Heart right ventricle (tissue), 16 donors: ENCODE measurements around the gene TRPM1. TPM values are rescaled to one million over a fixed set of nuclear protein-coding genes. Genes with fewer than 3 reads are reported as not detected.

Source experiments
- ATAC-seq, 8 donors: fragments of 200-7000 bp; cut with Tn5 transposase; one replicate each; pipeline ENCODE4 v1.9.1; 2020; ENCODE audit warnings: mild to moderate bottlenecking in 8 of 8, moderate library complexity in 8 of 8, moderate number of reproducible peaks in 1 of 8
- DNase-seq, 2 donors: peaks; one replicate each; pipeline ENCODE4 v3.0.0-alpha.2; 2020
- H3K27ac ChIP-seq, 10 donors: fragments of 200-600 bp; sonication (generic) in 2 of 10; one replicate each; pipeline versions ENCODE4 v1.5.0 to v1.8.0; 2020 to 2022; ENCODE audit warnings: mild to moderate bottlenecking in 3 of 10
- H3K27me3 ChIP-seq, 7 donors: fragments of 200-600 bp; one replicate each; pipeline ENCODE4 v1.8.0; 2021 to 2022; ENCODE audit warnings: mild to moderate bottlenecking in 2 of 7
- H3K36me3 ChIP-seq, 9 donors: fragments of 200-600 bp; sonication (generic) in 1 of 9; one replicate each; pipeline versions ENCODE4 v1.5.0 to v1.8.0; 2020 to 2022; ENCODE audit warnings: mild to moderate bottlenecking in 2 of 9
- H3K4me1 ChIP-seq, 9 donors: fragments of 200-600 bp; sonication (generic) in 1 of 9; one replicate each; pipeline versions ENCODE4 v1.5.0 to v1.8.0; 2020 to 2022; ENCODE audit warnings: mild to moderate bottlenecking in 4 of 9
- H3K4me3 ChIP-seq, 10 donors: fragments of 200-600 bp; sonication (generic) in 2 of 10; one replicate each; pipeline versions ENCODE4 v1.5.0 to v1.8.0; 2020 to 2022; ENCODE audit warnings: mild to moderate bottlenecking in 7 of 10, moderate library complexity in 2 of 10
- H3K9me3 ChIP-seq, 11 donors: fragments of 200-600 bp in 10 of 11; sonication (generic) in 2 of 11; one replicate each; pipeline versions ENCODE4 v1.5.0 to v1.8.0; 2013 to 2022; ENCODE audit warnings: mild to moderate bottlenecking in 2 of 11, control low read depth in 1 of 11, moderate library complexity in 1 of 11
- WGBS, 2 donors: extraction: QIAGEN DNeasy Blood & Tissue Kit; methylation state at CpG; one replicate each; pipeline ENCODE4 v1.1.7; 2013; ENCODE audit warnings: inconsistent platforms in 1 of 2; 5-methylcytosine and 5-hydroxymethylcytosine counted together
- intact Hi-C, 10 donors: fragments of 100-400 bp; cut with DNase I; formaldehyde crosslinking; loops; one replicate each; pipeline versions ENCODE4 v1.11.1 to v1.14.2; 2022
- polyA plus RNA-seq, 2 donors: library from polyadenylated mRNA; stranded (reverse); fragments of 200-250 nt; gene quantifications; one replicate each; pipeline ENCODE4 v1.2.3, GENCODE V29; 2013
- total RNA-seq, 10 donors: library from RNA; stranded (reverse); fragmentation: NEBNext Ultra II Directional in 3 of 10; extraction: Animal tissue kit (Norgen Biotek cat#: 25700) in 3 of 10; gene quantifications; one replicate each; pipeline versions ENCODE4 v1.2.1 to v1.2.4, GENCODE V29; 2021 to 2023
- TF ChIP-seq, protein P1 (sequence below), 9 donors: fragments of 200-600 bp; sonication (generic) in 2 of 9; IDR thresholded peaks; one replicate each; pipeline versions ENCODE4 v1.5.0 to v1.8.0; 2021 to 2022; ENCODE audit warnings: antibody characterized with exemption in 9 of 9, mild to moderate bottlenecking in 5 of 9, moderate library complexity in 1 of 9
- donor health status: Arrhythmogenic right ventricular cardiomyopathy.
- donor health status: ischemic (EF 13 %, LVEDD 7.1; RV severe dilation, severe dysfunction).
- donor health status: healthy with polysubstance abuse.
- donor health status: DM: no; HTN: yes; CAD: no.
- donor health status: DM: no; HTN: no; CAD: no.
- donor health status: ischemic (EF 25% LVEDD 6.9; RV normal size, moderate dysfunction).
- donor health status: ischemic (EF 25% LVEDD 5.7; RV mildly dilated, moderate dysfunction).
- donor health status: healthy.
- donor health status: DM: yes; HTN: yes; CAD: no.
- donor health status: Ischemic cardiomyopathy.
- donor health status: ischemic (EF 35%, LVEDD 5.7; RV mildly dilated, moderate dysfunction).
- donor health status: nonischemic (EF 11% LVEDD 7.7; RV severe dilation, severe dysfunction).
- donor health status: DM: yes; HTN: yes; CAD: no.
- donor health status: PGD.
- donor health status: ischemic (EF 29% LVEDD 5.4; RV normal size, mild dysfunction).
- donor health status: nonischemic (EF 23%, LVEDD 6.1; RV moderate dilation, normal function).

Gene TRPM1
- total and polyA plus RNA-seq, 12 donors = 0.06 TPM; not detected in 11

DNA sequence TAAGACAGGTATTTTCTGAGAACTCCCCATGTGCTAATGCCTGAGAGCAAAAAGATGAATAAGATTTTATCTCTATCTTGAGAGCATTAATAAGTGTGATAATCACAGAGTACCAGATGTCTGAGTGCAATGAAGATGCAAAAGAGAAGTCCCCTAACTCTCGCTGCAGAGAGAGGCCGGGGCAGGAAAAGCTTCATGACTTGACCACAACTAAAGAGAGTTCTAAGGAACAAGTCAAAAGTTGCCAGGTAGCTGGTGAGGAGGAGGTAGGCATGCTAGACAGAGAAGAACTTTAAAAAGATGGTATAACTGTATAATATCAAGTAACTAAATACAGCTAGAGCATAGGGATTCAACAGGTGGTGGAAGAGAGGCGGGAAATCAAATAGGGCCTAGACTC, 138.9 kb downstream of the TRPM1 start:
- peaks cover 0 to 99% (median 39%) of the 10 kb centered on the region in 9 donors for H3K36me3 ChIP-seq
- TF ChIP-seq, protein P1, sequence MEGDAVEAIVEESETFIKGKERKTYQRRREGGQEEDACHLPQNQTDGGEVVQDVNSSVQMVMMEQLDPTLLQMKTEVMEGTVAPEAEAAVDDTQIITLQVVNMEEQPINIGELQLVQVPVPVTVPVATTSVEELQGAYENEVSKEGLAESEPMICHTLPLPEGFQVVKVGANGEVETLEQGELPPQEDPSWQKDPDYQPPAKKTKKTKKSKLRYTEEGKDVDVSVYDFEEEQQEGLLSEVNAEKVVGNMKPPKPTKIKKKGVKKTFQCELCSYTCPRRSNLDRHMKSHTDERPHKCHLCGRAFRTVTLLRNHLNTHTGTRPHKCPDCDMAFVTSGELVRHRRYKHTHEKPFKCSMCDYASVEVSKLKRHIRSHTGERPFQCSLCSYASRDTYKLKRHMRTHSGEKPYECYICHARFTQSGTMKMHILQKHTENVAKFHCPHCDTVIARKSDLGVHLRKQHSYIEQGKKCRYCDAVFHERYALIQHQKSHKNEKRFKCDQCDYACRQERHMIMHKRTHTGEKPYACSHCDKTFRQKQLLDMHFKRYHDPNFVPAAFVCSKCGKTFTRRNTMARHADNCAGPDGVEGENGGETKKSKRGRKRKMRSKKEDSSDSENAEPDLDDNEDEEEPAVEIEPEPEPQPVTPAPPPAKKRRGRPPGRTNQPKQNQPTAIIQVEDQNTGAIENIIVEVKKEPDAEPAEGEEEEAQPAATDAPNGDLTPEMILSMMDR (IDR thresholded peaks at IDR 0.05) = no peak
- H3K27me3 ChIP-seq = no peaks in the 10 kb centered on the region
- peak overlapping the region in 1 of 10 donors; percentile 2 for H3K27ac ChIP-seq
- no peaks in the 10 kb centered on the region for H3K9me3 ChIP-seq
- ATAC-seq (no peak), DNase-seq (no peak)
- peaks cover 0 to 18% (median 14%) of the 10 kb centered on the region in 9 donors for H3K4me1 ChIP-seq
- 98 to 99% methylated on average over 3 of the region's 3 CpGs for WGBS, 2 donors
- H3K4me3 ChIP-seq = no peak overlapping the region
- intact Hi-C loops = loop anchor here in 1 of 10 donors (5.0 kb wide), 1 partner anchor 165 kb away; no protein-coding TSS in a partner anchor

DNA sequence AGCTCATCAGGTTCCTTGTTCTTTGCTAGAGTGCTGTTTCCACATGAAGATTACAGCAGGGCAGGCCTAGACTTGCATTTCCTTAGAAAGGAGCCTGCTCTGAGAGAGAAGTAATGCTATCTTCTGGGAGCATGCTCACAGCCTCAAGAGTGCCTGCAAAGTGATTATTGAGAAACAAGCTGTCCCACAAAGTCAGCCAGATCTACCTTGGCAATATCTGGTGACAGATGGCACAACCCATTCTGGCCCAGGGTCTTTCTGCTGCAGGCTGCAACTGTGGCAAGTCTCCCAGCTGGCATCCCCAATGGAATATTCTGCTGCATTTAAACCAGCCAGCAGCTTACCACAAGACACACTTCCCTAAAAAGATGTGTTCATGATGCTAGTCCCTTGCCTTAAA, 139.4 kb downstream of the TRPM1 start:
- TF ChIP-seq, protein P1 (IDR thresholded peaks at IDR 0.05) = no peak
- Histone ChIP-seq H3K4me1 (peaks cover 0 to 18% (median 14%) of the 10 kb centered on the region in 9 donors), H3K4me3 (no peak overlapping the region), H3K27ac (peak overlapping the region in 2 of 10 donors; percentile 2 to 19), H3K36me3 (peaks cover 0 to 99% (median 37%) of the 10 kb centered on the region in 9 donors), H3K27me3 (no peaks in the 10 kb centered on the region), H3K9me3 (no peaks in the 10 kb centered on the region)
- intact Hi-C loops = loop anchor here in 1 of 10 donors (5.0 kb wide), 1 partner anchor 165 kb away; no protein-coding TSS in a partner anchor
- peak in 5 of 8 donors; percentile 20 to 69 (median 42) for ATAC-seq
- DNase-seq = no peak

DNA sequence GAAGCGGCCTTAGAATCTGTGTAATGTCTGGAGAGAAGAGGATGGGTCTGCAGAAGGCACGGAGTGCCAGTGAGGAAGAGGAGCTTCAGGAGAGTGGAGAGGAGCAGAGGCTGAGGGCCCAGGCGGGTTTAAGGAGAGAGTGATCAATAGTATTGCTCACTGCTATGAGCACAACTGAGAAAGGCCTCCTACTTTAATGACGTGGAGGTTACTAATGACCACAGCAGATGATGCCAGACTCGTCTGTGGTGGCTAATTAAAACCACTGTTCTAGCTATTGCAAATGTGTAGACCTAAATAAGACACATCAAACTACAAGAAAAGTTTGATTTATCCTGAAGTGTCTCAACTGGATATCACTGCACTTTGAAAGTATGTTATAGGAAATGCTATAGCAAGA, 143.3 kb downstream of the TRPM1 start:
- intact Hi-C loops = no loop called here
- TF ChIP-seq, protein P1 (IDR thresholded peaks at IDR 0.05) = no peak
- H3K4me1 ChIP-seq = peaks cover 0 to 38% (median 27%) of the 10 kb centered on the region in 9 donors
- H3K9me3 ChIP-seq = no peaks in the 10 kb centered on the region
- peaks cover 0 to 100% (median 66%) of the 10 kb centered on the region in 9 donors for H3K36me3 ChIP-seq
- no peaks in the 10 kb centered on the region for H3K27me3 ChIP-seq
- WGBS, 2 donors = 92 to 93% methylated on average over 5 of the region's 5 CpGs
- H3K4me3 ChIP-seq = no peak overlapping the region
- DNase-seq (no peak), ATAC-seq (no peak)
- H3K27ac ChIP-seq = no peak overlapping the region

DNA sequence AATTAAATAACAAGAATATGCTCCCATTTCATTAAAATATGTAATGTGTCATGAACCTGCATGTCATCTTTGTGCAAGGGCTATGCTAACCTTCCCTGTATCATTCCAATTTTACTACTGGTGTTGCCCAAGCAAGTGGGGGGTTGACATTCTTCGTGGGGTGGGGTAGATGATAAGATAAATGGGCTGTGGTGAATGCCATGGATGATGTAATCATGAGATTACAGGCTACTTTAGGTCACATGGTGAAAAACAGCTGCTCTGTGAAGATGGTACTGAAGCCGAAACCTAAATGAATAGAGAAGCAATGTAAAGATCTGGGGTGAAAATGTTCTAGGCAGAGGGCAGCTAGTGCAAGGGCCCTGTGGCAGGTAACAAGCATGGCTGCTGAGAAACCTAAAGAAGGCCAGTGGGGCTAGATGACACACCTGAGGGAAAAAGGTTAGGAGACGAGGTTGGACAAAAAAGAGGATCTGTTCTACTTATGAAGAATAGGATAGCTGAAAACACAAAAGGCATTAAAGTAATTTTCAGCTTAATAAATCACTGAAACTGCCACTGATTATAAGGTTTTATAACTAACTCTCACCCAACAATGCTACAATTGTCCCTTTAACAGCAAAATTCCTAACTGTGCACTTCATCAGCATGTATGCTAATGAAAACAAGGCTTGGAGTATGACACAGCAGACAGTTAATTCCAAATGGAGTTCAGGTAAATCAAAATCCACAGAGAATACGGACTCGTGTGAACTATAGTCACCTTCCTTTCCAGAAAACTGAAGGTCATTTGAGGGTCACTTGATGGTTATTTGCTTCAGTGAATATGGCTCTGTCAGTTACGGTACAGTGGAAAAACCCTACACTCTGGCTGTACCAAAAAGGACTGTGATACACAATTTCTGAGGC, 145.1 kb downstream of the TRPM1 start:
- peaks cover 0 to 100% (median 83%) of the 10 kb centered on the region in 9 donors for H3K36me3 ChIP-seq
- TF ChIP-seq, protein P1 (IDR thresholded peaks at IDR 0.05) = no peak
- ATAC-seq = no peak
- 81 to 82% methylated on average over 6 of the region's 6 CpGs for WGBS, 2 donors
- no peak for DNase-seq
- no peak overlapping the region for H3K27ac ChIP-seq
- no peaks in the 10 kb centered on the region for H3K27me3 ChIP-seq
- no peaks in the 10 kb centered on the region for H3K9me3 ChIP-seq
- peaks cover 0 to 32% (median 20%) of the 10 kb centered on the region in 9 donors for H3K4me1 ChIP-seq
- H3K4me3 ChIP-seq = no peak overlapping the region
- intact Hi-C loops = no loop called here
